ENCODE data around the gene RELCH. TPM values are rescaled to one million over a fixed set of nuclear protein-coding genes. Genes with fewer than 3 reads are reported as not detected.

Gene RELCH
- total and polyA plus RNA-seq, 2 of the 13 experiments (the other 11 are each of a cell fraction or from before 2014, with no cell fraction given): 5.6 to 31.7 TPM

GRCh38 chr18:62186774-62187542 lies at the start of gene RELCH, which contains the start of gene PIGN (continued):
- TF ChIP-seq RFX5 (IDR thresholded peaks at IDR 0.05; ENCODE audit: low read depth, low read length): no peak
- 0 out of 2 replicates have a peak, but pooled peaks have one; percentile 30 for TF ChIP-seq ZNF501 (CRISPR knock-in tag; IDR thresholded peaks at IDR 0.05)
- TF ChIP-seq ZNF431 (CRISPR knock-in tag; IDR thresholded peaks at IDR 0.05; ENCODE audit: borderline replicate concordance, low read depth): 0 out of 2 replicates have a peak, but pooled peaks have one; percentile 1
- TF ChIP-seq ZNF75D (CRISPR knock-in tag; IDR thresholded peaks at IDR 0.05; ENCODE audit: borderline replicate concordance): no peak
- no peak for TF ChIP-seq RNF219 (CRISPR knock-in tag; IDR thresholded peaks at IDR 0.05)
- TF ChIP-seq ZBED4 (CRISPR knock-in tag; IDR thresholded peaks at IDR 0.05; ENCODE audit: borderline replicate concordance): no peak
- TF ChIP-seq CBX1 (IDR thresholded peaks at IDR 0.05; ENCODE audit: low read depth): peak; percentile 19
- 0 out of 2 replicates have a peak, but pooled peaks have one; percentile 8 for TF ChIP-seq ZNF274 (CRISPR knock-in tag; IDR thresholded peaks at IDR 0.05)
- TF ChIP-seq ZNF280D (CRISPR knock-in tag; IDR thresholded peaks at IDR 0.05): peak; percentile 34; the same call in 1 of the 2 replicates
- 0 out of 2 replicates have a peak, but pooled peaks have one; percentile 77 for TF ChIP-seq ZNF724P (CRISPR knock-in tag; IDR thresholded peaks at IDR 0.05; ENCODE audit: borderline replicate concordance)
- no peak for TF ChIP-seq ZNF30 (CRISPR knock-in tag; IDR thresholded peaks at IDR 0.05)
- no peak for TF ChIP-seq ZFP62 (CRISPR knock-in tag; IDR thresholded peaks at IDR 0.05)
- TF ChIP-seq PCBP2 (optimal IDR thresholded peaks at IDR 0.05; ENCODE audit: low read depth, low read length, poor library complexity, severe bottlenecking): no peak
- TF ChIP-seq AGO1 (IDR thresholded peaks at IDR 0.05; ENCODE audit: low read depth, low read length, poor library complexity, severe bottlenecking): no peak
- no peak for TF ChIP-seq TSC22D2 (CRISPR knock-in tag; IDR thresholded peaks at IDR 0.05; ENCODE audit: borderline replicate concordance)
- peak; percentile 8; the same call in 1 of the 2 replicates for TF ChIP-seq ZBTB38 (CRISPR knock-in tag; IDR thresholded peaks at IDR 0.05)
- no peak for TF ChIP-seq JARID2 (CRISPR knock-in tag; IDR thresholded peaks at IDR 0.05; ENCODE audit: insufficient replicate concordance)
- no peak for TF ChIP-seq SATB2 (CRISPR knock-in tag; IDR thresholded peaks at IDR 0.05)
